Esophagus muscularis mucosa (tissue), 4 donors: Measurements from ENCODE around the gene ARPIN. TPM values are rescaled to one million over a fixed set of nuclear protein-coding genes. Genes with fewer than 3 reads are reported as not detected.

Source experiments
- DNase-seq: peaks from one replicate; pipeline ENCODE4 v3.0.0-alpha.2; 2017; ENCODE audit errors: extremely low spot score
- H3K27ac ChIP-seq, 4 donors: fragments of 200-600 bp; sonication (generic); replicated peaks in 1 of 4; 1 replicate in 3 of 4; 2 replicates in 1 of 4; pipeline ENCODE4 v1.5.1; 2016 to 2019; ENCODE audit warnings: mild to moderate bottlenecking in 1 of 4
- H3K27me3 ChIP-seq, 4 donors: fragments of 200-600 bp; sonication (generic); one replicate each; pipeline versions ENCODE4 v1.5.1 to v1.6.0; 2016 to 2019
- H3K36me3 ChIP-seq, 4 donors: fragments of 200-600 bp; sonication (generic); one replicate each; pipeline ENCODE4 v1.5.1; 2016 to 2019
- H3K4me1 ChIP-seq, 4 donors: fragments of 200-600 bp; sonication (generic); one replicate each; pipeline ENCODE4 v1.5.1; 2016 to 2019
- H3K4me3 ChIP-seq, 4 donors: fragments of 200-600 bp; sonication (generic); 1 replicate in 2 of 4; 2 replicates in 2 of 4; pipeline ENCODE4 v1.5.1; 2016 to 2019; ENCODE audit warnings: mild to moderate bottlenecking in 4 of 4, moderate library complexity in 1 of 4
- H3K9me3 ChIP-seq, 4 donors: fragments of 200-600 bp; sonication (generic); 1 replicate in 3 of 4; 2 replicates in 1 of 4; pipeline ENCODE4 v1.5.1; 2016 to 2019
- EP300 ChIP-seq: sonication (generic); formaldehyde crosslinking; IDR thresholded peaks from one replicate; pipeline ENCODE4 v1.6.1; 2017; ENCODE audit warnings: antibody characterized with exemption
- POLR2A ChIP-seq: fragments of 450-650 bp; IDR thresholded peaks from one replicate; pipeline ENCODE4 v1.6.1; 2017; ENCODE audit warnings: antibody characterized with exemption, moderate library complexity, mild to moderate bottlenecking, low read depth
- POLR2AphosphoS5 ChIP-seq, 2 donors: sonication (generic); formaldehyde crosslinking; IDR thresholded peaks; one replicate each; pipeline ENCODE4 v1.6.1; 2017; ENCODE audit warnings: antibody characterized with exemption in 2 of 2
- WGBS: methylation state at CpG from one replicate; pipeline ENCODE4 v1.1.5; 2018; 5-methylcytosine and 5-hydroxymethylcytosine counted together
- intact Hi-C: fragments of 100-400 bp; cut with DNase I; formaldehyde crosslinking; loops from one replicate; pipeline ENCODE4 v1.15.1; 2023
- total RNA-seq, 4 donors: library from RNA; depleted of rRNA; stranded (reverse); fragments of >200 nt; gene quantifications; one replicate each; pipeline versions ENCODE4 v1.1.0 to v1.2.1, GENCODE V29; 2016
- TF ChIP-seq, protein P1 (sequence below), 3 experiments: fragments of 200-600 bp in 2 of 3; fragments of 450-650 bp in 1 of 3; sonication (generic) in 2 of 3; IDR thresholded peaks; one replicate each; pipeline ENCODE4 v1.5.1; 2017 to 2019; ENCODE audit warnings: antibody characterized with exemption in 3 of 3, mild to moderate bottlenecking in 2 of 3, moderate library complexity in 1 of 3

The ARPIN gene
- total RNA-seq, 4 donors from 2014 or later: 19.9 to 26.6 (median 25.4) TPM

GRCh38 chr15:89864958-89865739 lies 47.6 kb downstream of the ARPIN start:
- Histone ChIP-seq H3K36me3 (peaks cover 25 to 71% (median 56%) of the 10 kb centered on the region in 4 donors), H3K27ac (no peak overlapping the region), H3K4me3 (no peak overlapping the region), H3K27me3 (no peaks in the 10 kb centered on the region), H3K4me1 (no peaks in the 10 kb centered on the region), H3K9me3 (no peaks in the 10 kb centered on the region)
- intact Hi-C loops: no loop called here
- 73% methylated on average over 3 of the region's 3 CpGs for WGBS
- no peak for DNase-seq
- TF ChIP-seq EP300 (no peak), POLR2AphosphoS5 (IDR thresholded peaks at IDR 0.05) (no peak), POLR2A (no peak)
- TF ChIP-seq, protein P1, sequence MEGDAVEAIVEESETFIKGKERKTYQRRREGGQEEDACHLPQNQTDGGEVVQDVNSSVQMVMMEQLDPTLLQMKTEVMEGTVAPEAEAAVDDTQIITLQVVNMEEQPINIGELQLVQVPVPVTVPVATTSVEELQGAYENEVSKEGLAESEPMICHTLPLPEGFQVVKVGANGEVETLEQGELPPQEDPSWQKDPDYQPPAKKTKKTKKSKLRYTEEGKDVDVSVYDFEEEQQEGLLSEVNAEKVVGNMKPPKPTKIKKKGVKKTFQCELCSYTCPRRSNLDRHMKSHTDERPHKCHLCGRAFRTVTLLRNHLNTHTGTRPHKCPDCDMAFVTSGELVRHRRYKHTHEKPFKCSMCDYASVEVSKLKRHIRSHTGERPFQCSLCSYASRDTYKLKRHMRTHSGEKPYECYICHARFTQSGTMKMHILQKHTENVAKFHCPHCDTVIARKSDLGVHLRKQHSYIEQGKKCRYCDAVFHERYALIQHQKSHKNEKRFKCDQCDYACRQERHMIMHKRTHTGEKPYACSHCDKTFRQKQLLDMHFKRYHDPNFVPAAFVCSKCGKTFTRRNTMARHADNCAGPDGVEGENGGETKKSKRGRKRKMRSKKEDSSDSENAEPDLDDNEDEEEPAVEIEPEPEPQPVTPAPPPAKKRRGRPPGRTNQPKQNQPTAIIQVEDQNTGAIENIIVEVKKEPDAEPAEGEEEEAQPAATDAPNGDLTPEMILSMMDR (IDR thresholded peaks at IDR 0.05): no peak

GRCh38 chr15:89863918-89864317 lies 48.8 kb downstream of the ARPIN start:
- Histone ChIP-seq H3K9me3 (no peaks in the 10 kb centered on the region), H3K27me3 (no peaks in the 10 kb centered on the region), H3K4me1 (no peaks in the 10 kb centered on the region), H3K4me3 (no peak overlapping the region), H3K27ac (no peak overlapping the region), H3K36me3 (peaks cover 24 to 66% (median 54%) of the 10 kb centered on the region in 4 donors)
- DNase-seq: no peak
- intact Hi-C loops: no loop called here
- TF ChIP-seq POLR2A (no peak), EP300 (no peak), POLR2AphosphoS5 (IDR thresholded peaks at IDR 0.05) (no peak)
- TF ChIP-seq, protein P1 (IDR thresholded peaks at IDR 0.05): no peak

- intact Hi-C loops: no loop called here
- TF ChIP-seq POLR2A (no peak), POLR2AphosphoS5 (IDR thresholded peaks at IDR 0.05) (no peak), EP300 (no peak)
- TF ChIP-seq, protein P1 (IDR thresholded peaks at IDR 0.05): no peak
- Histone ChIP-seq H3K4me1 (no peaks in the 10 kb centered on the region), H3K9me3 (no peaks in the 10 kb centered on the region), H3K4me3 (no peak overlapping the region), H3K36me3 (peaks cover 24 to 78% (median 63%) of the 10 kb centered on the region in 4 donors), H3K27ac (no peak overlapping the region), H3K27me3 (no peaks in the 10 kb centered on the region)
- no peak for DNase-seq
- WGBS: 80% methylated on average over 2 of the region's 2 CpGs
These were observed 51.9 kb downstream of the ARPIN start for GRCh38 chr15:89860891-89861290.

GRCh38 chr15:89860431-89860830 lies 52.3 kb downstream of the ARPIN start:
- no peak for TF ChIP-seq POLR2AphosphoS5 (IDR thresholded peaks at IDR 0.05)
- TF ChIP-seq, protein P1 (IDR thresholded peaks at IDR 0.05): no peak
- no peak for TF ChIP-seq EP300
- no peak for TF ChIP-seq POLR2A
- DNase-seq: no peak
- Histone ChIP-seq H3K27ac (no peak overlapping the region), H3K9me3 (no peaks in the 10 kb centered on the region), H3K36me3 (peaks cover 22 to 74% (median 58%) of the 10 kb centered on the region in 4 donors), H3K27me3 (no peaks in the 10 kb centered on the region), H3K4me1 (no peaks in the 10 kb centered on the region), H3K4me3 (no peak overlapping the region)
- WGBS: 61% methylated on average over 3 of the region's 3 CpGs
- intact Hi-C loops: no loop called here
